NCI-H128 (cell line): ENCODE data around the gene FOXP1.

Experiments
- DNase-seq: peaks from one replicate; lab custom pipeline; 2025; ENCODE audit not compliant: unreplicated experiment; lab: John Stamatoyannopoulos, UW

The FOXP1 gene

DNA sequence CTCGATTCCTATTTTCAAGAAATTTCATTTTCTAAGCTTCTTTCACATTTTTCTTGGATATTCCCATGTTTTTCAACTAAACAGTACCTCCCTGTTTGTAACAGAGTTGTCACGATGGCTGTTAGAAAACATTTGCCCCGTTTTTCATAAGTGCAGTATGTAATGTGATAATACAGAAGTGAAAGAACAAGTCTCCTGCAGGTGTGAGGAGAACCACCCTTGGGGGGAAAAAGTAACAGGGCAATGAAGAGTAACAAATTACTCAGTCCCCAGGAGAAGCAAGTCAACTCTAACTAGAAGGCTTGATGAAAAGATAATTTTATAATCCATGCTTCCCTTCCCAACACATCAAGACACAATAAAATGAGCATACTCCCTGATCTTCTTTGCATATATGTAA lies 493.3 kb downstream of the FOXP1 start:
- no peak for DNase-seq

DNA sequence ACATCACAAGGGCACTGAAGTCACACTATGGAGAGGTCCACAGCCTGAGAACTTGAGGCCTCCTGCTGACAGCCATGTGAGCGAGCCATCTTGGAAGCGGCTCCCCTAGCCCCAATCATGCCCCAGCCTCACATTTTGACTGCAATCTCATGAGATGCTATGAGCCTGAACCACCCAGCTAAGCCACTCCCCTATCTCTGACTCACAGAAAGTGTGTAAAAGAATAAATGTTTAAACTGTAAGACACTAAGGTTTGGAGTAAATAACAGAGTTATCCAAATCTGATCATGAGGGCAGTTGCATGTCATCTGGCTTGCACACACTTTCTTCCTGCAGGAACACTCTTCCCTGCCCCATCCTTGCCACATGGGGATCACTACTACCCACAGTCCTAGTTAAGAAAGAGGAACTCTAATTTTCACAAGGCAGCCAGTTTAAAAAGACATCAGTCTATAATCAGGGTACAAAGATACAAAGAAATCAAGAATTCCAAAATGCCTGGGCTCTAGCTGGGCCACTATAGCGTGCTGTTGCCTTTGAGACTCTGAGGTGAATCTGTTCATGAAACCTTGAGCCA lies 494.2 kb downstream of the FOXP1 start:
- DNase-seq = no peak

GRCh38 chr3:71088742-71089141 lies 494.8 kb downstream of the FOXP1 start:
- DNase-seq = no peak

GRCh38 chr3:71088019-71088708 lies 495.4 kb downstream of the FOXP1 start:
- DNase-seq = no peak

- no peak for DNase-seq
Observed at GRCh38 chr3:71087143-71088018, 496.1 kb downstream of the FOXP1 start.

- DNase-seq = no peak
Observed at GRCh38 chr3:71086777-71087142, 496.8 kb downstream of the FOXP1 start.

DNA sequence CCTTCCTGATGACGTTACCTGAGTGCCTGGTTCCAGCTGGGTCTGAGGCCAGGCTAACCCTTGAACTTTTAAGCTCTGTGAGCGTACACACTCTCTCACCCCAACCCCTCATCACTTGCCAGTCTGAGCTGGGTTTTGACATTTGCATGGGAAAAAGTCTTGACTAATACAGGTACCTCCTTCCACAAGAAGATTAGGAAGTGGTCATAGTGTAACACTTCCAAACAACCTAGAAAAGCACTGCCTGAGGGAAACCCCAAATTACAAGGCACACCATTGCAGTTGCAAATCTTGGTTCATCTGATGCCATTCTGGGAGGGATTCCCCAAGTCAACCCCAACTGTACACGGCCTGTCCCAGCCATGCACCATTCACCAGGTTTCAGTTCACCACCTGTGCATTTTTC lies 499.8 kb downstream of the FOXP1 start:
- no peak for DNase-seq

DNA sequence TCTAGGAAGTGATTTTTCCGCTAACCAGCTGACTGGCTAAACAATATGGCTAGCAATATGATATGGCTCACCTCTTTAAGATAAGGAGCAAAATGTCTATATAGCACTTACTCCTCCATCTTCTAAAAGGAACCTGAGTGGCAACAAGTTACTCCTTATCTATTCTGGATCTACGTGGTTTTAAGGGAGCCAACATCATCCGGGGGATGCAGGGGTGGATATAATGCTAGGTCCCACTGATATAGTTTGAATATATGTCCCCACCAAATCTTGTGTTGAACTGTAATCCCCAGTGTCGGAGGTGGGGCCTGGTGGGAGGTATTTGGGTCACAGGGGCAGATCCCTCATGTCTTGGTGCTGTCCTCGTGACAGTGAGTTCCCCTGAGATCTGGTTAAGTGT lies 500.7 kb downstream of the FOXP1 start:
- DNase-seq = no peak

DNA sequence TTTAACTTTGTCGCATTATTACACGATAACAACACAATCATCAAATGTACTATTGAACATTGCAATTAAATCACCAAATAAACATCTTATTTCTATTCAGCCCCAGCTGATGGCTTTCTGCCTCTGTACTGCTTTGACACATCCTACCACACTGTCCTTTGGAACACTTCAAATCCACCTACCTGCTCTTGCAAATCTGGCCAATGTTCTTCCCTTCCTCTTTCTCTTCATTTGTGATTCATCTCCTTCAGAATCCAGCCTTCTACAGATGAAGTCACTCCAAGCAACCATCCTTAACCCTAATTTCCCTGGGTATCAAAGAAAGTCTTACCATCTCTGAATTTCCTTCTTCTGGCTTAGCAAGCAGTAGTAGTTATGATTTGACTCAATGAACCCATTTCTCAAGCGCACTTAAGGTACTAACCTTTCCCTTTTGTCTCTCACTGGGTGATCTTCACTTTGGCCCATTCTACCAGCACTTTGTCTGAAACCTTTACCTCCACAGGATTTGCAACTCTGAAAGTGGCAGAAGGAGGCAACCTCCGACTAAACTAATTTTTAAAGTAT lies 502.9 kb downstream of the FOXP1 start:
- DNase-seq = no peak

DNA sequence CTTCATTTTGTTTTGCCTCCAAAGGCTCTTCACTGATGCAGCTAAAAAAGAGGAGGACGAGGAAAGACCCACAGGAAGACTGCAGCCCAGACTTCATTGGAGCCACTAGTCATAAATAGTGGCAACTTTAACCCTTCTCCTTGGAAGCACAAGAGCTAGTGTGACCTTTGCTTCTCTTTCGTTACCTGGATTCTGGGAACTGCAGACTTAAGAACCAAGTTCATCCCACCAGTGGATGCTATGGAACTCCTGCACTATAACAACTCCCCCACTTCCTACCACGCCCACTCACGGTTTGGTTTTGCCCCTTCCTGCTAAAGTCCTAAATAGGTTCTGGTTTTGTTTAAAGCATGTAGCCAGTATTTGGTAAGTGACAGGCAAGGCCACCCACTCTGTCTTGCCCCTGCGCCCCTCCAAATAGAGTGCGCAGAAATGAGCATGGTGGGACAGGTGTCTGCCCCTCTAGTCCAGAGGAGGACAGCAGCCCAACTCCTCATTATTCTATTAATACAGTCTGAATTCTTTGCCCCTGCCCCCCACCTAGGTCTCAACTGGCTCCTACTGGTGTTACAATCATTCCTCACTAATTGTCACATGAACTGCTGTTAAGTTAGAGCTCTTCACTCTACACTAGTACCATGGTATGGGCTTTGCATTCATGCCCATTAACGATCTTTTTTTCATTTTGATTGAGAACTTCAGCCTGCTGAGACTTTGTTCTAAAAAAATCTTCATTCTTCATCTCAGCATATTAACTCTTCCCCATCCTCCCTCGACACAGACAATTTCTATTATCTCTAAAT lies 504.6 kb downstream of the FOXP1 start:
- no peak for DNase-seq

GRCh38 chr3:71078199-71078598 lies 505.3 kb downstream of the FOXP1 start:
- DNase-seq = no peak

DNA sequence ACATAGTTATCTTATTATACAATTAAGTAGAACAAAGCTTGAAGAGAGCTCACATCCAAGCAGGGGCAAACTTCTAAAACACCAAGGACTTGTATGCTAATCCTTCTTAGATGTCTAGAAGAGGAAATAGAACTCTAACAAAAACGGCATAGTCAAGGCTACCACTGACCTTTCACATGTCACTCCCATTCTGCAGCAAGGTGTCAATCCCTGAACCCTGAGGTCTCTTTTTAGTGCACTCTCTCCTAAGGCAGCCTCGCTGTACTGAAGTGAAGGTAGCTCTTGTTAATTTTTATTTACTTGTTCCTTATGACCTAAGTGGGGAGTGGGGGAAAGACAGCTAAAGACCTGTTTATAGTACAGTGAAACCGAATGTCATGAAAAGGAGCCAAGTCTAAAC lies 506.5 kb downstream of the FOXP1 start:
- no peak for DNase-seq

DNA sequence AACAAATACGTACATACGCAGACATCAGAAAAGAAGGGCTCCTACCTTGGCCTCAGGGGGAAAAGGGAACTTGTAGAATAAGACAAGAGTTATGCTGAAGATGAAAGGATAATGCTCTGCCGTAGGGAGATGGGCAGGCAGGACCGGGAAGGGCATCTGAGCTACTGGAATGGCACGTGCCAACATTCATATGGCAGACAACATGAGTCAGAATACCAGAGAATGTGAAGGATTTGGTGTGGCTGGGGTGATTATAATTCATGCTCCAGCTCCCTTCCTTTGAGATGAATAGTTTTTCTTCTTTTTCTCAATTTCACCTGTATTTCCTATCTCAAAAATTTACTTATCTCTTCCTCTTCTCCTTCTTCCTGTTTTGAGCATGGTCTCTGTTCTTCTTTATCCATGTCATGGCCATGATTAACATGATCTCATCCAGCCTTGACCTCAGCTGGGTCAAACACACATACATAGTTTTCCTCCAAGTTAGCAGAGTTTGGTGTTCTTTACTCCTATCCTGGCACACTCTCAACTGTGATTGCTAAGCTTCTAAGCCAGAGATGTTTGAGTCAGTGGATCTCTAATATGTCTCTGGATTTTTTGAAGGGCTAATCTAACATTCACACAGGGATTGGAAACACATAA lies 507.0 kb downstream of the FOXP1 start:
- no peak for DNase-seq

- no peak for DNase-seq
Observed at GRCh38 chr3:71075494-71075893, 508.0 kb downstream of the FOXP1 start.

DNA sequence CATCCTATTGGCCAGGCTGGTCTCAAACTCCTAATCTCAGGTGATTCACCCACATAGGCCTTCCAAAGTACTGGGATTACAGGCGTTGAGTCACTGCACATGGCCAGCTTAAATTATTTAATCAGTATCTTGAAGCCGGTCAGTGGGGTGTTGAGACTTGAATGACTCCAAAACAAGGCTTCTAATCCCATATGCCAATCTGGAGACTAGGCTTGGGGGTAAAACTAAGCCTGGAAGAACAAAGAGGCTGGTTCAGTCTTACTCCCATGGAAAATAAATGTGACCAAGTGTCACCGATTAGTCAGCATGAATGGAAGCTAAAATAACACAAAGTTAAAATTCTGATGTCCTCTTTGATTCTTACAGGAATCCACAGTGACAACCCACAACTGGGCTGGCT lies 509.1 kb downstream of the FOXP1 start:
- DNase-seq = no peak

DNA sequence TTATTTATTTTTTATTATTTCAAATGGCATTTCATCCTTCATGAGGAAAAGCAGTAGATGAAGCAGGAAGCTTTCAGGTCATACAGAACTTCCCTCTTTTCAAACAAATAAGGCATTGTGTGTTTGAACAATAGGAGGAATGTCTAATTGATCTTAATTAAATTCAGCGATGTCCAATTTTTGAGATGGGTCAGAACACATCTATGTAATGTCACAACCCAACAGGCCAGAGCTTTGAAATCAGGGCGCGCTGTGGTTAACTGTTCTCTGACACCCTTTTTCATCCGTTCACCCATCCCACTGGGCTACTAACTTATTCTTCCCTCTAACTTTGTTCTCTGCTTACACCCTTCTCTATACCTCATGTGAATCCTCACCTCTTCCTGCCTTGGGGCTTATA lies 510.5 kb downstream of the FOXP1 start:
- no peak for DNase-seq

- no peak for DNase-seq
Observed at GRCh38 chr3:71072287-71072686, 511.2 kb downstream of the FOXP1 start.

DNA sequence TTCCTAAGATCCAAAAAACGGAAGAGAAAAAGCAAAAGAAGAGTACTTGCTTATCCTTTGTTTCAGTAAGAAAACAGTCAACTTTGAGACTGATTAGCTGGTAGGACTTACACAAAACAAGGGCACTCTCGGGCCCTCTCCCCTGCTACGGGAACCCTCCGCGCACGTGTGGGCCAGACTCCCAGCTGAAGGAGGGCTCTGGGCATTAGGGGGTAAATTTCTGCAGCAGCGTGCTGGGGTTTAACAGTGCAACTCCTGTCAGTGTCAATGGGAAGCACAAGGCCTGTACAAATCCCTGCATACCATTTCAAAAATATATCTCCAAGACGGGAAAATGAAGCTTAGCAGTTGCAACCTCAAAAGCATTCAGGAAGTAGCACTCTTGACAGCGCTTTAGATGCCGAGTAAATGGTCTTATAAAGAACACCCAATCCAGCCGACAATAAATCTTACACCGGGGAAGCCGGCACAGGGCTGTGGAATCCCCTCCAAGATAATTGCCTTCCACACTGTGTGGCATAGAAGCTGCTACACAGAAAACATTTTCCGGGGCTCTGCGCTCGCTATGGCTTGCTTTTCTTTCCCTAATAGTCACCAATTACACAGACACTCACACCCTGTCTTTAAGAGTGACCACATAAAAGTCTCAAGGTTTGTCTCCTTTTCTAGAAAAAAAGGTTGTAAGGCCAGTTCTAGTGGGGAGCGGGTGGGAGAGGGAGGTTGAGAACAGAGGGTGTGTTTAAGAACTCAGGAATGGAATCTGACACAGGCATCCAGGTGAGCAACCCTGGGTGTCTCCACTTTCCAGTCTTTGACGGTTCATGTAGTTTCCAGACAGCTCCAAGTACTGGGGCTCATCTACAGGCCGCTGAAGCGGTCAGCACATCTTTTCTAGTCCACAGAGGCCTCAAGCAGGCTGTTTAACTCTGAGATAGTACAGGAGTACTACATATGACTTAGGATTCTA lies 512.7 kb downstream of the FOXP1 start:
- DNase-seq = no peak

DNA sequence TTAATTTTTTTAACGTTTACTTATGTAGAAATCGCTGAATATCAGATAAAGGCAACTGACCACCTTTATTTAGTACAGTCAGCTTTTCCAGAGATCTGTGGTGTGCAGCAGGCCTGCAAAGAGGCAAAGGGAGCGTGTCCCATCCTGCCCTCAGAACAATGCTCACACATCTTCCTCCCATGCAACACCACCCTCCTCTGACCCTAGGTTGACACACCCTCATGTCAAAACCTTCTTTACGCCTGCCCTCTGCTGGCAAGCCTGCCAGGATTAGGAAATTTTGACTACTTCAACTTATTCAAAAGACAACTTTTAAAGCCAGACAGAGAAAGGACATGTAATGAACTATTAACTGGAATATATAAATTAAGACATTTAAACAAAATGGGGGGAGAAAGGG lies 513.7 kb downstream of the FOXP1 start:
- no peak for DNase-seq
